Activated T-cell treated with anti-CD3 and anti-CD28 coated beads, Interleukin-2, amount 50 U/mL, for 4 hours (primary cell): ENCODE measurements around the gene TXNDC2. TPM values are rescaled to one million over a fixed set of nuclear protein-coding genes. Genes with fewer than 3 reads are reported as not detected.

Source experiments
- ATAC-seq, 2 donors: fragments of 200-7000 bp; cut with Tn5 transposase; one replicate each; pipeline ENCODE4 v1.10.0; 2021
- DNase-seq: peaks from one replicate; pipeline ENCODE4 v3.0.0-alpha.2; 2020
- H3K27me3 Mint-ChIP-seq: one replicate; pipeline ENCODE4 v1.8.0; 2021; ENCODE audit warnings: low read depth, mixed read lengths
- H3K36me3 Mint-ChIP-seq: one replicate; pipeline ENCODE4 v1.8.0; 2022; ENCODE audit warnings: mixed read lengths; ENCODE audit not compliant: insufficient read depth
- H3K4me1 Mint-ChIP-seq: one replicate; pipeline ENCODE4 v1.8.0; 2021; ENCODE audit warnings: low read depth, mixed read lengths
- H3K4me3 Mint-ChIP-seq: one replicate; pipeline ENCODE4 v1.8.0; 2021; ENCODE audit warnings: mild to moderate bottlenecking, moderate library complexity, mixed read lengths
- H3K9me3 Mint-ChIP-seq: one replicate; pipeline ENCODE4 v1.8.0; 2021; ENCODE audit warnings: mixed read lengths
- total RNA-seq, 3 donors: library from RNA; stranded (reverse); gene quantifications; one replicate each; pipeline ENCODE4 v1.2.1, GENCODE V29; 2021

The TXNDC2 gene
- not detected for total RNA-seq

- no peak within 1 kb of the TSS for H3K4me3 Mint-ChIP-seq
- no peak for DNase-seq
- H3K9me3 Mint-ChIP-seq: no peaks in the 10 kb centered on the region
- H3K27me3 Mint-ChIP-seq: no peaks in the 10 kb centered on the region
- ATAC-seq: no peak
- no peaks in the 10 kb centered on the region for H3K4me1 Mint-ChIP-seq
- H3K36me3 Mint-ChIP-seq: no peaks in the 10 kb centered on the region
These were observed at the start of gene TXNDC2 for GRCh38 chr18:9885170-9886004. Gene TXNDC2, plus strand, starts transcription at chr18:9885973. Its CDS starts 708 bp downstream, at chr18:9886681.

- no peak for ATAC-seq
These were observed 47.5 kb upstream of the TXNDC2 start for GRCh38 chr18:9838144-9838877.

GRCh38 chr18:9839211-9839610, 46.6 kb upstream of the TXNDC2 start:
- DNase-seq (no peak), ATAC-seq (no peak)
- Mint-ChIP-seq H3K4me1 (no peaks in the 10 kb centered on the region), H3K27me3 (peaks cover 11% of the 10 kb centered on the region), H3K36me3 (no peaks in the 10 kb centered on the region), H3K9me3 (no peaks in the 10 kb centered on the region), H3K4me3 (no peak overlapping the region)

More at GRCh38 chr18:9838144-9838877, 47.5 kb upstream of the TXNDC2 start:
- Mint-ChIP-seq H3K27me3 (peaks cover 14% of the 10 kb centered on the region), H3K9me3 (no peaks in the 10 kb centered on the region), H3K36me3 (no peaks in the 10 kb centered on the region), H3K4me1 (no peaks in the 10 kb centered on the region), H3K4me3 (no peak overlapping the region)
- DNase-seq: no peak

GRCh38 chr18:9839853-9840252, 45.9 kb upstream of the TXNDC2 start:
- DNase-seq (no peak), ATAC-seq (no peak)
- no peaks in the 10 kb centered on the region for H3K36me3 Mint-ChIP-seq
- H3K4me3 Mint-ChIP-seq: no peak overlapping the region
- H3K27me3 Mint-ChIP-seq: peaks cover 11% of the 10 kb centered on the region
- no peaks in the 10 kb centered on the region for H3K9me3 Mint-ChIP-seq
- H3K4me1 Mint-ChIP-seq: no peaks in the 10 kb centered on the region

GRCh38 chr18:9841752-9842151, 44.0 kb upstream of the TXNDC2 start:
- Mint-ChIP-seq H3K36me3 (no peaks in the 10 kb centered on the region), H3K4me1 (no peaks in the 10 kb centered on the region), H3K27me3 (peaks cover 3% of the 10 kb centered on the region), H3K4me3 (no peak overlapping the region), H3K9me3 (no peaks in the 10 kb centered on the region)
- DNase-seq (no peak), ATAC-seq (no peak)

GRCh38 chr18:9842448-9842847, 43.3 kb upstream of the TXNDC2 start:
- Mint-ChIP-seq H3K9me3 (no peaks in the 10 kb centered on the region), H3K4me3 (no peak overlapping the region), H3K27me3 (no peaks in the 10 kb centered on the region), H3K4me1 (no peaks in the 10 kb centered on the region), H3K36me3 (no peaks in the 10 kb centered on the region)
- no peak for DNase-seq
- ATAC-seq: no peak

GRCh38 chr18:9845256-9845655, 40.5 kb upstream of the TXNDC2 start:
- DNase-seq: no peak
- Mint-ChIP-seq H3K9me3 (no peaks in the 10 kb centered on the region), H3K36me3 (no peaks in the 10 kb centered on the region), H3K27me3 (peaks cover 21% of the 10 kb centered on the region), H3K4me3 (no peak overlapping the region), H3K4me1 (no peaks in the 10 kb centered on the region)
- ATAC-seq: no peak

GRCh38 chr18:9846162-9846925, 39.4 kb upstream of the TXNDC2 start:
- DNase-seq (no peak), ATAC-seq (no peak)
- Mint-ChIP-seq H3K36me3 (no peaks in the 10 kb centered on the region), H3K27me3 (peaks cover 24% of the 10 kb centered on the region), H3K9me3 (no peaks in the 10 kb centered on the region), H3K4me3 (no peak overlapping the region), H3K4me1 (no peaks in the 10 kb centered on the region)

GRCh38 chr18:9848170-9848879, 37.4 kb upstream of the TXNDC2 start:
- ATAC-seq: no peak
- DNase-seq: no peak
- H3K36me3 Mint-ChIP-seq: no peaks in the 10 kb centered on the region
- no peaks in the 10 kb centered on the region for H3K9me3 Mint-ChIP-seq
- H3K27me3 Mint-ChIP-seq: peaks cover 24% of the 10 kb centered on the region
- H3K4me3 Mint-ChIP-seq: no peak overlapping the region
- H3K4me1 Mint-ChIP-seq: no peaks in the 10 kb centered on the region

GRCh38 chr18:9849407-9850283, 36.1 kb upstream of the TXNDC2 start:
- Mint-ChIP-seq H3K4me1 (no peaks in the 10 kb centered on the region), H3K27me3 (peaks cover 24% of the 10 kb centered on the region), H3K4me3 (no peak overlapping the region), H3K36me3 (no peaks in the 10 kb centered on the region), H3K9me3 (no peaks in the 10 kb centered on the region)
- ATAC-seq: no peak
- no peak for DNase-seq

- peaks cover 25% of the 10 kb centered on the region for H3K27me3 Mint-ChIP-seq
- no peak for DNase-seq
These were observed 35.5 kb upstream of the TXNDC2 start for GRCh38 chr18:9850309-9850708.

GRCh38 chr18:9851511-9851910, 34.3 kb upstream of the TXNDC2 start:
- DNase-seq (no peak), ATAC-seq (no peak)
- H3K4me1 Mint-ChIP-seq: no peaks in the 10 kb centered on the region
- H3K36me3 Mint-ChIP-seq: no peaks in the 10 kb centered on the region
- no peak overlapping the region for H3K4me3 Mint-ChIP-seq
- no peaks in the 10 kb centered on the region for H3K9me3 Mint-ChIP-seq
- H3K27me3 Mint-ChIP-seq: peaks cover 30% of the 10 kb centered on the region

More at GRCh38 chr18:9850309-9850708, 35.5 kb upstream of the TXNDC2 start:
- Mint-ChIP-seq H3K4me1 (no peaks in the 10 kb centered on the region), H3K9me3 (no peaks in the 10 kb centered on the region), H3K4me3 (no peak overlapping the region), H3K36me3 (no peaks in the 10 kb centered on the region)
- ATAC-seq: no peak
